ENCODE data around the gene CHRNB1.

The CHRNB1 gene

DNA sequence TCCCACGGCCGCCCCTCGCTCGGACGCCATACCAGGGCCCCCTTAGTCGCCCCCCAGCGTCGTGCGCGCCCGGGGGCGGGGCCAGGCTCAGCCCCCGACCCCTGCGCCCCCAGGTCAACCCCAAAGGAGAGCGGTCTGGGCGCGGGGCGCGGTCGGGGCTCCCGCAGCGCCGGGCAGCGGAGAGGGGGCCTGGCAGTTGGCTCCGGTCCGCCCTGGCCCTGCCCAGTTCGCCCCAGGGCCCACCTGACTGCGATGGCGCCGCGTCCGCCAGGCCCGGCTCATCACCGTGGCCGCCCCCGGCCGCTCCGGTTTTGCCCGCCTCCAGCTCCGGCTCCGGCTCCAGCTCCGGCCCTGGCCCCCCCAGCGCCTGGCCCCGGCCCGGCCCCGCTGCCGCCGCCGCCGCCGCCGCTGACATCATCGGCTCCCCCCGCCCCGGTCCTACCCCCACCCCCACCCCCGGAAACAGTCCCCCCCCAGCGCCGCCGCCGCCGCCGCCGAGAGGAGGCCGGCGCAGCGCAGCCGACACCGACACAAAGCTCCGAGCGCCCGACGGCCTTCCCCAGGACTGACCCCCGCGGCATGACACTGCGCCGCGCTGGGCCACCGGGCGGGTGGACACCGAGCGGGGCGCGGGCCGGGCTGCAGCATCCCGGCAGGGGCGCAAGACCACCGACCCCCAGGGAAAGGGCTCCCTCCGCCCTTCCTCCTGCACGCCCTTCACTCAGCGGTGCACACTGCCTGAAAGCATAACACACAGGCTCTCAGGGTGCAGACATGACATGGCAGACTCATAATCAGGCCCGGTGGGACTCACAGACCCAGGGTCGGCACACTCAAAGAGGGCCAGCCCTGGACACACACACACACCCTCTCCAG is 34.6 kb downstream of the CHRNB1 start, which contains the start of gene ZBTB4:
Gene ZBTB4 (minus strand): TSS at position 419 of the 876 bp plus-strand sequence. CDS start 12,830 bp downstream, outside the sequence.
- no peaks in the 10 kb centered on the region; a peak in 1 of 3 replicates for H3K36me3 ChIP-seq (ENCODE audit: control insufficient read depth in 2 of 2, insufficient read depth in 1 of 2, low read length in 2 of 2)
- CTCF ChIA-PET = interaction anchor here (0.6 to 3.4 kb wide), 6 partner anchors 8 to 421 kb away, joined by 3 to 14 read pairs (median 5); partner anchors contain the start of gene NEURL4
- H3K4me3 ChIP-seq (ENCODE audit: low read depth, low read length) = peak within 1 kb of the TSS; percentile 72
- POLR2A ChIA-PET = interaction anchor here (0.5 to 3.9 kb wide), 16 partner anchors 9 to 207 kb away, joined by 3 to 27 read pairs (median 4); partner anchors contain the start of genes CHRNB1, NEURL4, TMEM256 and TP53
- H3K9me3 ChIP-seq (ENCODE audit: control insufficient read depth, insufficient read depth, low read depth, low read length) = no peaks in the 10 kb centered on the region
- H3K27ac ChIP-seq (ENCODE audit: extremely low read depth, low read depth, low read length) = peak within 1 kb of the TSS; percentile 97
- peaks cover 20% of the 10 kb centered on the region for H3K4me1 ChIP-seq (ENCODE audit: control insufficient read depth, insufficient read depth, low read length)
- no peak for TF ChIP-seq ZNF776 (tag by site-specific recombination; IDR thresholded peaks at IDR 0.05; ENCODE audit: borderline replicate concordance)
- peak; percentile 8; the same call in 1 of the 2 replicates for TF ChIP-seq ZNF629 (tag by site-specific recombination; IDR thresholded peaks at IDR 0.05)
- no peak for TF ChIP-seq ZNF155 (tag by site-specific recombination; IDR thresholded peaks at IDR 0.05)
- no peak for TF ChIP-seq SALL2 (tag by site-specific recombination; IDR thresholded peaks at IDR 0.05; ENCODE audit: borderline replicate concordance)
- TF ChIP-seq ZNF701 (tag by site-specific recombination; IDR thresholded peaks at IDR 0.05) = no peak
- no peak for TF ChIP-seq ZNF157 (tag by site-specific recombination; IDR thresholded peaks at IDR 0.05)
- TF ChIP-seq, protein P1, sequence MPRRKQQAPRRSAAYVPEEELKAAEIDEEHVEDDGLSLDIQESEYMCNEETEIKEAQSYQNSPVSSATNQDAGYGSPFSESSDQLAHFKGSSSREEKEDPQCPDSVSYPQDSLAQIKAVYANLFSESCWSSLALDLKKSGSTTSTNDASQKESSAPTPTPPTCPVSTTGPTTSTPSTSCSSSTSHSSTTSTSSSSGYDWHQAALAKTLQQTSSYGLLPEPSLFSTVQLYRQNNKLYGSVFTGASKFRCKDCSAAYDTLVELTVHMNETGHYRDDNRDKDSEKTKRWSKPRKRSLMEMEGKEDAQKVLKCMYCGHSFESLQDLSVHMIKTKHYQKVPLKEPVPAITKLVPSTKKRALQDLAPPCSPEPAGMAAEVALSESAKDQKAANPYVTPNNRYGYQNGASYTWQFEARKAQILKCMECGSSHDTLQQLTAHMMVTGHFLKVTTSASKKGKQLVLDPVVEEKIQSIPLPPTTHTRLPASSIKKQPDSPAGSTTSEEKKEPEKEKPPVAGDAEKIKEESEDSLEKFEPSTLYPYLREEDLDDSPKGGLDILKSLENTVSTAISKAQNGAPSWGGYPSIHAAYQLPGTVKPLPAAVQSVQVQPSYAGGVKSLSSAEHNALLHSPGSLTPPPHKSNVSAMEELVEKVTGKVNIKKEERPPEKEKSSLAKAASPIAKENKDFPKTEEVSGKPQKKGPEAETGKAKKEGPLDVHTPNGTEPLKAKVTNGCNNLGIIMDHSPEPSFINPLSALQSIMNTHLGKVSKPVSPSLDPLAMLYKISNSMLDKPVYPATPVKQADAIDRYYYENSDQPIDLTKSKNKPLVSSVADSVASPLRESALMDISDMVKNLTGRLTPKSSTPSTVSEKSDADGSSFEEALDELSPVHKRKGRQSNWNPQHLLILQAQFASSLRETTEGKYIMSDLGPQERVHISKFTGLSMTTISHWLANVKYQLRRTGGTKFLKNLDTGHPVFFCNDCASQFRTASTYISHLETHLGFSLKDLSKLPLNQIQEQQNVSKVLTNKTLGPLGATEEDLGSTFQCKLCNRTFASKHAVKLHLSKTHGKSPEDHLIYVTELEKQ (tag by site-specific recombination; IDR thresholded peaks at IDR 0.05; ENCODE audit: borderline replicate concordance) = no peak
- TF ChIP-seq ZXDB (tag by site-specific recombination; IDR thresholded peaks at IDR 0.05) = no peak
- TF ChIP-seq ZNF391 (tag by site-specific recombination; IDR thresholded peaks at IDR 0.05; ENCODE audit: borderline replicate concordance, low read depth) = 0 out of 2 replicates have a peak, but pooled peaks have one; percentile 21
- TF ChIP-seq ZNF548 (tag by site-specific recombination; IDR thresholded peaks at IDR 0.05) = no peak
- TF ChIP-seq, protein P2, sequence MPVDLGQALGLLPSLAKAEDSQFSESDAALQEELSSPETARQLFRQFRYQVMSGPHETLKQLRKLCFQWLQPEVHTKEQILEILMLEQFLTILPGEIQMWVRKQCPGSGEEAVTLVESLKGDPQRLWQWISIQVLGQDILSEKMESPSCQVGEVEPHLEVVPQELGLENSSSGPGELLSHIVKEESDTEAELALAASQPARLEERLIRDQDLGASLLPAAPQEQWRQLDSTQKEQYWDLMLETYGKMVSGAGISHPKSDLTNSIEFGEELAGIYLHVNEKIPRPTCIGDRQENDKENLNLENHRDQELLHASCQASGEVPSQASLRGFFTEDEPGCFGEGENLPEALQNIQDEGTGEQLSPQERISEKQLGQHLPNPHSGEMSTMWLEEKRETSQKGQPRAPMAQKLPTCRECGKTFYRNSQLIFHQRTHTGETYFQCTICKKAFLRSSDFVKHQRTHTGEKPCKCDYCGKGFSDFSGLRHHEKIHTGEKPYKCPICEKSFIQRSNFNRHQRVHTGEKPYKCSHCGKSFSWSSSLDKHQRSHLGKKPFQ (tag by site-specific recombination; IDR thresholded peaks at IDR 0.05) = no peak
- TF ChIP-seq ZNF658 (tag by site-specific recombination; IDR thresholded peaks at IDR 0.05) = no peak
- TF ChIP-seq, protein P3, sequence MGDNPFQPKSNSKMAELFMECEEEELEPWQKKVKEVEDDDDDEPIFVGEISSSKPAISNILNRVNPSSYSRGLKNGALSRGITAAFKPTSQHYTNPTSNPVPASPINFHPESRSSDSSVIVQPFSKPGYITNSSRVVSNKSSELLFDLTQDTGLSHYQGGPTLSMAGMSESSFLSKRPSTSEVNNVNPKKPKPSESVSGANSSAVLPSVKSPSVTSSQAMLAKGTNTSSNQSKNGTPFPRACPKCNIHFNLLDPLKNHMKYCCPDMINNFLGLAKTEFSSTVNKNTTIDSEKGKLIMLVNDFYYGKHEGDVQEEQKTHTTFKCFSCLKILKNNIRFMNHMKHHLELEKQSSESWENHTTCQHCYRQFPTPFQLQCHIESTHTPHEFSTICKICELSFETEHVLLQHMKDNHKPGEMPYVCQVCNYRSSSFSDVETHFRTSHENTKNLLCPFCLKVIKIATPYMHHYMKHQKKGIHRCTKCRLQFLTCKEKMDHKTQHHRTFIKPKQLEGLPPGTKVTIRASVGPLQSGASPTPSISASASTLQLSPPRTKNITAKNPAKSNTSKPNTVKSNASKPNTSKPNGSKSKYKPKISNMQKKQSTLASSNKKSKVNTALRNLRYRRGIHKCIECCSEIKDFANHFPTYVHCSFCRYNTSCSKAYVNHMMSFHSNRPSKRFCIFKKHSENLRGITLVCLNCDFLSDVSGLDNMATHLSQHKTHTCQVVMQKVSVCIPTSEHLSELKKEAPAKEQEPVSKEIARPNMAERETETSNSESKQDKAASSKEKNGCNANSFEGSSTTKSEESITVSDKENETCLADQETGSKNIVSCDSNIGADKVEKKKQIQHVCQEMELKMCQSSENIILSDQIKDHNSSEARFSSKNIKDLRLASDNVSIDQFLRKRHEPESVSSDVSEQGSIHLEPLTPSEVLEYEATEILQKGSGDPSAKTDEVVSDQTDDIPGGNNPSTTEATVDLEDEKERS (tag by site-specific recombination; IDR thresholded peaks at IDR 0.05) = no peak
- TF ChIP-seq, protein P4, sequence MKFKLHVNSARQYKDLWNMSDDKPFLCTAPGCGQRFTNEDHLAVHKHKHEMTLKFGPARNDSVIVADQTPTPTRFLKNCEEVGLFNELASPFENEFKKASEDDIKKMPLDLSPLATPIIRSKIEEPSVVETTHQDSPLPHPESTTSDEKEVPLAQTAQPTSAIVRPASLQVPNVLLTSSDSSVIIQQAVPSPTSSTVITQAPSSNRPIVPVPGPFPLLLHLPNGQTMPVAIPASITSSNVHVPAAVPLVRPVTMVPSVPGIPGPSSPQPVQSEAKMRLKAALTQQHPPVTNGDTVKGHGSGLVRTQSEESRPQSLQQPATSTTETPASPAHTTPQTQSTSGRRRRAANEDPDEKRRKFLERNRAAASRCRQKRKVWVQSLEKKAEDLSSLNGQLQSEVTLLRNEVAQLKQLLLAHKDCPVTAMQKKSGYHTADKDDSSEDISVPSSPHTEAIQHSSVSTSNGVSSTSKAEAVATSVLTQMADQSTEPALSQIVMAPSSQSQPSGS (tag by site-specific recombination; IDR thresholded peaks at IDR 0.05; ENCODE audit: low read depth) = no peak
- TF ChIP-seq ZNF561 (tag by site-specific recombination; IDR thresholded peaks at IDR 0.05; ENCODE audit: borderline replicate concordance) = peak; percentile 58; the same call in 1 of the 2 replicates
- TF ChIP-seq ZFP37 (tag by site-specific recombination; IDR thresholded peaks at IDR 0.05) = no peak; the same call in 1 of the 2 replicates
- TF ChIP-seq ZBTB48 (tag by site-specific recombination; IDR thresholded peaks at IDR 0.05) = no peak
- no peak for TF ChIP-seq ZNF37A (tag by site-specific recombination; IDR thresholded peaks at IDR 0.05)
- peak; percentile 58; the same call in 1 of the 2 replicates for TF ChIP-seq HOXC10 (CRISPR knock-in tag; IDR thresholded peaks at IDR 0.05)
- no peak for TF ChIP-seq ZEB2 (tag by site-specific recombination; IDR thresholded peaks at IDR 0.05)
- TF ChIP-seq, protein P5, sequence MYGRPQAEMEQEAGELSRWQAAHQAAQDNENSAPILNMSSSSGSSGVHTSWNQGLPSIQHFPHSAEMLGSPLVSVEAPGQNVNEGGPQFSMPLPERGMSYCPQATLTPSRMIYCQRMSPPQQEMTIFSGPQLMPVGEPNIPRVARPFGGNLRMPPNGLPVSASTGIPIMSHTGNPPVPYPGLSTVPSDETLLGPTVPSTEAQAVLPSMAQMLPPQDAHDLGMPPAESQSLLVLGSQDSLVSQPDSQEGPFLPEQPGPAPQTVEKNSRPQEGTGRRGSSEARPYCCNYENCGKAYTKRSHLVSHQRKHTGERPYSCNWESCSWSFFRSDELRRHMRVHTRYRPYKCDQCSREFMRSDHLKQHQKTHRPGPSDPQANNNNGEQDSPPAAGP (tag by site-specific recombination; IDR thresholded peaks at IDR 0.05) = peak; percentile 79
- TF ChIP-seq, protein P6, sequence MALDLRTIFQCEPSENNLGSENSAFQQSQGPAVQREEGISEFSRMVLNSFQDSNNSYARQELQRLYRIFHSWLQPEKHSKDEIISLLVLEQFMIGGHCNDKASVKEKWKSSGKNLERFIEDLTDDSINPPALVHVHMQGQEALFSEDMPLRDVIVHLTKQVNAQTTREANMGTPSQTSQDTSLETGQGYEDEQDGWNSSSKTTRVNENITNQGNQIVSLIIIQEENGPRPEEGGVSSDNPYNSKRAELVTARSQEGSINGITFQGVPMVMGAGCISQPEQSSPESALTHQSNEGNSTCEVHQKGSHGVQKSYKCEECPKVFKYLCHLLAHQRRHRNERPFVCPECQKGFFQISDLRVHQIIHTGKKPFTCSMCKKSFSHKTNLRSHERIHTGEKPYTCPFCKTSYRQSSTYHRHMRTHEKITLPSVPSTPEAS (tag by site-specific recombination; IDR thresholded peaks at IDR 0.05) = no peak
- TF ChIP-seq ZNF354C (tag by site-specific recombination; IDR thresholded peaks at IDR 0.05; ENCODE audit: borderline replicate concordance, low read depth) = no peak
- TF ChIP-seq GLIS1 (tag by site-specific recombination; IDR thresholded peaks at IDR 0.05) = no peak
- no peak for TF ChIP-seq ZNF169 (tag by site-specific recombination; IDR thresholded peaks at IDR 0.05)
